B cell (primary cell): ENCODE measurements around the gene TTYH3. TPM values are rescaled to one million over a fixed set of nuclear protein-coding genes. Genes with fewer than 3 reads are reported as not detected.

Experiments
- ATAC-seq: fragments of 200-7000 bp; cut with Tn5 transposase; one replicate; pipeline ENCODE4 v1.10.0; 2021; ENCODE audit warnings: low read depth, mild to moderate bottlenecking, moderate number of reproducible peaks, moderate library complexity
- CTCF ChIA-PET: fragments of 350-600 bp; sonication (Branson Sonifier 250); formaldehyde crosslinking; loops from one replicate; lab custom pipeline; 2021; ENCODE audit warnings: antibody characterized with exemption, inconsistent platforms; lab: Charles Lee
- POLR2A ChIA-PET: fragments of 350-600 bp; sonication (Branson Sonifier 250); formaldehyde crosslinking; loops from one replicate; lab custom pipeline; 2021; ENCODE audit warnings: antibody characterized with exemption; lab: Charles Lee
- DNase-seq: peaks from one replicate; pipeline ENCODE4 v3.0.0; 2013
- H2AFZ ChIP-seq: 2 replicates; pipeline ENCODE4 v1.6.1; 2012; ENCODE audit warnings: mild to moderate bottlenecking, low read depth, low read length; ENCODE audit not compliant: insufficient read depth, poor library complexity, severe bottlenecking
- H3K27ac ChIP-seq, 2 donors: 1 replicate in 1 of 2; 2 replicates in 1 of 2; pipeline ENCODE4 v1.5.1; 2012 to 2013; ENCODE audit warnings: low read length in 2 of 2, mild to moderate bottlenecking in 2 of 2, moderate library complexity in 1 of 2
- H3K27me3 ChIP-seq, 4 experiments: fragments of 200-600 bp in 1 of 4; sonication (generic) in 1 of 4; replicated peaks in 1 of 4; 1 replicate in 2 of 4; 2 replicates in 2 of 4; pipeline versions ENCODE4 v1.6.1 to v1.7.0; 2013 to 2016; ENCODE audit warnings: low read length in 3 of 4, mild to moderate bottlenecking in 2 of 4, mixed read lengths in 1 of 4, moderate library complexity in 1 of 4; ENCODE audit not compliant: insufficient read depth in 4 of 4, control insufficient read depth in 3 of 4; ENCODE audit errors: control extremely low read depth in 1 of 4
- H3K36me3 ChIP-seq, 2 experiments: replicated peaks in 1 of 2; 1 replicate in 1 of 2; 2 replicates in 1 of 2; pipeline versions ENCODE4 v1.6.1 to v1.7.1; 2013; ENCODE audit warnings: low read length in 1 of 2; ENCODE audit not compliant: insufficient read depth in 2 of 2, control insufficient read depth in 1 of 2; ENCODE audit errors: control extremely low read depth in 1 of 2, extremely low read depth in 1 of 2
- H3K4me1 ChIP-seq, 2 donors: fragments of 200-600 bp in 1 of 2; sonication (generic) in 1 of 2; 1 replicate in 1 of 2; 2 replicates in 1 of 2; pipeline versions ENCODE4 v1.5.1 to v1.6.1; 2013 to 2017; ENCODE audit warnings: low read length in 2 of 2; ENCODE audit not compliant: control insufficient read depth in 2 of 2, insufficient read depth in 2 of 2
- H3K4me2 ChIP-seq: replicated peaks from 2 replicates; pipeline ENCODE3; 2012; ENCODE audit warnings: mild to moderate bottlenecking, low read depth, low read length; ENCODE audit not compliant: poor library complexity, severe bottlenecking
- H3K4me3 ChIP-seq, 5 experiments: fragments of 200-600 bp in 1 of 5; sonication (generic) in 1 of 5; 1 replicate in 3 of 5; 2 replicates in 2 of 5; pipeline versions ENCODE4 v1.5.1 to v1.7.0; 2011 to 2016; ENCODE audit warnings: low read length in 4 of 5, mild to moderate bottlenecking in 4 of 5, low read depth in 2 of 5, control low read depth in 1 of 5, moderate library complexity in 1 of 5; ENCODE audit not compliant: insufficient read depth in 1 of 5; ENCODE audit errors: control extremely low read depth in 1 of 5, extremely low read depth in 1 of 5
- H3K79me2 ChIP-seq: fragments of 200-600 bp; sonication (generic); one replicate; pipeline ENCODE4 v1.6.0; 2016; ENCODE audit warnings: low read length; ENCODE audit not compliant: control insufficient read depth, insufficient read depth
- H3K9ac ChIP-seq: fragments of 200-600 bp; sonication (generic); 2 replicates; pipeline ENCODE4 v1.6.1; 2017; ENCODE audit warnings: mild to moderate bottlenecking, low read length, moderate library complexity
- H3K9me3 ChIP-seq, 3 donors: one replicate each; pipeline versions ENCODE4 v1.6.1 to v1.7.1; 2013; ENCODE audit warnings: low read length in 2 of 3; ENCODE audit not compliant: control insufficient read depth in 2 of 3, insufficient read depth in 1 of 3; ENCODE audit errors: control extremely low read depth in 1 of 3
- H4K20me1 ChIP-seq: 2 replicates; pipeline ENCODE4 v1.6.0; 2012; ENCODE audit warnings: mild to moderate bottlenecking, low read length; ENCODE audit not compliant: insufficient read depth, control insufficient read depth, poor library complexity, severe bottlenecking
- H3K27ac Mint-ChIP-seq: one replicate; pipeline ENCODE4 v1.8.0; 2021; ENCODE audit warnings: mixed read lengths
- H3K27me3 Mint-ChIP-seq: one replicate; pipeline ENCODE4 v1.8.0; 2021; ENCODE audit warnings: mixed read lengths
- H3K4me1 Mint-ChIP-seq: one replicate; pipeline ENCODE4 v1.8.0; 2021; ENCODE audit warnings: mixed read lengths
- H3K4me3 Mint-ChIP-seq: one replicate; pipeline ENCODE4 v1.8.0; 2021; ENCODE audit warnings: mixed read lengths
- H3K9me3 Mint-ChIP-seq: one replicate; pipeline ENCODE4 v1.8.0; 2022; ENCODE audit warnings: mixed read lengths; ENCODE audit not compliant: insufficient read depth
- CTCF ChIP-seq: fragments of 200-600 bp; IDR thresholded peaks from one replicate; pipeline ENCODE4 v1.8.0; 2022; ENCODE audit warnings: antibody characterized with exemption, mild to moderate bottlenecking
- EZH2 ChIP-seq: IDR thresholded peaks from 2 replicates; pipeline ENCODE4 v1.6.1; 2012; ENCODE audit warnings: borderline replicate concordance, low read depth, mild to moderate bottlenecking, moderate library complexity, low read length; ENCODE audit not compliant: insufficient read depth, poor library complexity, severe bottlenecking
- WGBS: methylation state at CpG from one replicate; pipeline ENCODE4 v1.1.5; 2013; ENCODE audit warnings: missing lambda C conversion rate; ENCODE audit not compliant: insufficient coverage; 5-methylcytosine and 5-hydroxymethylcytosine counted together
- intact Hi-C: fragments of 100-400 bp; cut with micrococcal nuclease; formaldehyde crosslinking; loops from one replicate; pipeline ENCODE4 v1.10.0; 2022
- polyA plus RNA-seq: library from polyadenylated mRNA; depleted of rRNA; stranded (reverse); fragments of >200 nt; gene quantifications from 2 replicates; pipeline ENCODE4 v1.2.3, GENCODE V29; 2012
- total RNA-seq, 2 donors: library from RNA; stranded (reverse); fragments of 120-200 nt in 1 of 2; gene quantifications; 1 replicate in 1 of 2; 2 replicates in 1 of 2; pipeline versions ENCODE4 v1.2.3 to v1.2.4, GENCODE V29; 2013 to 2022

TTYH3 gene
- total and polyA plus RNA-seq, 2 donors (not counting 1 experiment from before 2014, with no cell fraction given) = 8.4 to 48.6 TPM

- H3K36me3 ChIP-seq = no peaks in the 10 kb centered on the region
- no peak overlapping the region for H3K4me2 ChIP-seq
- H2AFZ ChIP-seq = no peak overlapping the region
- H4K20me1 ChIP-seq = no peaks in the 10 kb centered on the region
- no peak overlapping the region for H3K9ac ChIP-seq
- intact Hi-C loops = loop anchor here (1.0 to 2.0 kb wide), 2 partner anchors 115 to 205 kb away; no protein-coding TSS in a partner anchor
- Mint-ChIP-seq H3K27ac (no peak overlapping the region), H3K4me3 (no peak overlapping the region), H3K27me3 (peaks cover 18% of the 10 kb centered on the region), H3K4me1 (no peaks in the 10 kb centered on the region), H3K9me3 (no peaks in the 10 kb centered on the region)
- H3K9me3 ChIP-seq = peaks cover 0 to 4% (median 0%) of the 10 kb centered on the region in 3 donors
- WGBS = 85% methylated on average over 27 of the region's 27 CpGs
- no peak overlapping the region for H3K27ac ChIP-seq
- H3K4me3 ChIP-seq = no peak overlapping the region
- H3K27me3 ChIP-seq = peaks cover 0 to 17% (median 5%) of the 10 kb centered on the region in 4 experiments
- ChIA-PET CTCF (interaction anchor here (0.8 to 5.6 kb wide), 12 partner anchors 13 to 231 kb away, joined by 3 to 64 read pairs (median 4); no protein-coding TSS in a partner anchor), POLR2A (interaction anchor here (0.6 kb wide), 2 partner anchors 21 to 36 kb away, joined by 3 to 4 read pairs; no protein-coding TSS in a partner anchor)
- DNase-seq (no peak), ATAC-seq (no peak)
- no peak for TF ChIP-seq EZH2
- TF ChIP-seq CTCF = no peak
- H3K79me2 ChIP-seq = no peaks in the 10 kb centered on the region
- peaks cover 0 to 4% of the 10 kb centered on the region in 2 donors for H3K4me1 ChIP-seq
These were observed 50.4 kb downstream of the TTYH3 start for GRCh38 chr7:2681929-2682799.

GRCh38 chr7:2684501-2684900 is 52.7 kb downstream of the TTYH3 start:
- no peak overlapping the region for H3K4me3 Mint-ChIP-seq
- WGBS = 88% methylated on average over 10 of the region's 11 CpGs
- H3K4me1 Mint-ChIP-seq = peaks cover 8% of the 10 kb centered on the region
- peaks cover 16 to 20% of the 10 kb centered on the region in 2 donors for H3K4me1 ChIP-seq
- H3K27ac ChIP-seq = no peak overlapping the region
- DNase-seq (no peak), ATAC-seq (no peak)
- no peaks in the 10 kb centered on the region for H3K9me3 Mint-ChIP-seq
- no peak overlapping the region for H2AFZ ChIP-seq
- no peak overlapping the region for H3K27ac Mint-ChIP-seq
- H3K27me3 ChIP-seq = peaks cover 0 to 36% (median 17%) of the 10 kb centered on the region in 4 experiments
- H4K20me1 ChIP-seq = no peaks in the 10 kb centered on the region
- no peak overlapping the region for H3K4me2 ChIP-seq
- ChIA-PET POLR2A (no interaction called here), CTCF (interaction anchor here (1.5 to 5.6 kb wide), 3 partner anchors 15 to 233 kb away, joined by 4 to 64 read pairs (median 50); no protein-coding TSS in a partner anchor)
- no peak for TF ChIP-seq CTCF
- no peak for TF ChIP-seq EZH2
- peaks cover 0 to 10% (median 0%) of the 10 kb centered on the region in 3 donors for H3K9me3 ChIP-seq
- H3K27me3 Mint-ChIP-seq = peaks cover 27% of the 10 kb centered on the region
- no peaks in the 10 kb centered on the region for H3K79me2 ChIP-seq
- intact Hi-C loops = no loop called here
- no peak overlapping the region for H3K9ac ChIP-seq
- H3K36me3 ChIP-seq = no peaks in the 10 kb centered on the region
- H3K4me3 ChIP-seq = no peak overlapping the region
